ENCODE data around the gene GCSAM. TPM values are rescaled to one million over a fixed set of nuclear protein-coding genes. Genes with fewer than 3 reads are reported as not detected.

Gene GCSAM
- total RNA-seq, 1 donor from 2014 or later, result not detected

DNA sequence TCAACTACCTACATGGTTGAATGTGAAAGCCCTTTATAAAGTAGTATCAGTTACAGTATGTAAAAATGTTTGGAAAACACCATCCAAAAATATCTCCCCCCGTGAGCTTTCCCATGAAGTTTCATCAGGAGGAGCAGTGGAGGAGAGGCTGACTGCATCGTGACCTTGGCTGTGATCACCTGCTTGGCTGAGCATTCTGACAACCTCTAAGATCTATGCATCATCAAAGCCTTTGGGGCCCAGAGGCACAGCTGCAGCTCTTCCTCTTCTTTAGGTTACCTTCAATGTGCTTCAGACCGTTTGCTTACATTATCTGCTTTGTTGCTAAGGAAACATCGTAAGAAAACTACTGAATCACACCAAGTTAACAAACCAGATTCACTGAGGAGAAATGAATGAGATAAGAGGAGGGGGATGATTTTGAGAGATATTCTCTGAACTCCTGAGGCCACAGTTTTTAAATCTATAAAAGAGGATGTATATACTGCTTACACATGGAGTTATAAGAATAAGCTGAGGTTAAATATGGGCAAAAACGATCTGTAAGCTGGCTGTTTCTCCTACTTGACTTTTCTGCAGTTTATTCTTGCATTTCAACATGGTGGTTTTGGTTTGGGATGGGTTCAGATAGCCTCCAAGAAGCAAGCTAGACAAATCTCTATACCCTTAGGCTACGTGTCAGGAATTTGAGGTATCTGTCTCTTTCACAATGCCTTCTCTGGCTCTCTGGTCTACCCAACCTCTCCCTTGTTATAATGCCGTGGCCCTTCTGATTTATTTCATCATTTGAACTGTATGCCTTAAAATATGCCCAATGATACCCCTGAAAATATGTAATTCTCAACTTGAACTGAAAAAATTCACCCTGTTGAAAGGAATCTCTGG, 4.0 kb downstream of the GCSAM start:
- no peak for DNase-seq (ENCODE audit: low read depth)
- H3K4me3 ChIP-seq (ENCODE audit: low read depth, low read length), result no peak overlapping the region
- H3K36me3 ChIP-seq (ENCODE audit: control insufficient read depth, insufficient read depth, low read length), result no peaks in the 10 kb centered on the region
- H3K27me3 ChIP-seq (ENCODE audit: control insufficient read depth, insufficient read depth, low read length), result no peaks in the 10 kb centered on the region
- no peak for TF ChIP-seq CTCF (IDR thresholded peaks at IDR 0.05; ENCODE audit: insufficient read depth, low read length, poor library complexity, severe bottlenecking)

DNA sequence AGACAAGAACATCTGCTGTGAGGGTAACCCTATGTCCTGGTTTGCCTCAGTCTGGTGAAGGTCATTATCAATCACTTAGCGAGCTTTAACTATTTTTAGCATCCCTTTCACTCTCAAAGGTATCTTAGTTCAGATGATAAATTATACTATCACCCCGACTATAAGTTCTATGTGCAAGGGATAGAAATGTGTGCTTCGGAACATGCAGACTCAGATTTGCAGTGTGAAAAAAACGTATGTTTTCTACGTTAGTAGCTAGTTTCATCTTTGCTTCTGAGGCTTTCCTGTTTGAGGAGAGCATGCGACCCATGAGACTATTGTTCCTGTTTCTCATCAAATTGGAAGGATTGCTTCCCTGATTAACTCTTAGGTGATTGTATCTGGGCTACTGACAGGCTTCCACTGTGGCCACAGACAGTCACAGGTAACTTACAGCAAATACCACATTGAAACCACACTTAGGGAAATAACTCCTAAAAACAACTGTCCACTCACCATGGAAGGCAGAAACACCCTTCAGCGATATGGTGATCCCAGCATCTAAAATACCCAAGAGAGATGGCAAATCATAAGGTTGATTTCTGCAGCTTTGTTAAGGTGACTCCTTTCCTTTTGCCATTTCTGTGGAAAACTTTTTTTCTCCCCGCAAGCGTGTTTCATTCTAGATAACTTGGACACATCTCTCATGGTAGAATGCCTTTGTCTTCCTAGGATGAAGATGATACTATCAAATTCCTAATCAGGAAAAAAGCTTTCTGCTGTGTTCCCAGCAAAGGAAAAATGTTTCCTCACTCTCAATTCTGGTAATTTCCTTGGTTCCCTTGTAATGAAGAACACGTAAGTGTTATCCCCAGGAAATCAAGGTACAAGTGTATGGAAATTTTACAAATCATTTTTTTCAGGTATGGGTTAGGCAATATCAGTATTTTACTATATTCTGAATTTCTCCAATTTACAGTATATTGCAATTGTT, 5.2 kb downstream of the GCSAM start:
- TF ChIP-seq CTCF (IDR thresholded peaks at IDR 0.05; ENCODE audit: insufficient read depth, low read length, poor library complexity, severe bottlenecking), result no peak
- H3K27me3 ChIP-seq (ENCODE audit: control insufficient read depth, insufficient read depth, low read length), result no peaks in the 10 kb centered on the region
- no peaks in the 10 kb centered on the region for H3K36me3 ChIP-seq (ENCODE audit: control insufficient read depth, insufficient read depth, low read length)
- DNase-seq (ENCODE audit: low read depth), result no peak
- no peak overlapping the region for H3K4me3 ChIP-seq (ENCODE audit: low read depth, low read length)

DNA sequence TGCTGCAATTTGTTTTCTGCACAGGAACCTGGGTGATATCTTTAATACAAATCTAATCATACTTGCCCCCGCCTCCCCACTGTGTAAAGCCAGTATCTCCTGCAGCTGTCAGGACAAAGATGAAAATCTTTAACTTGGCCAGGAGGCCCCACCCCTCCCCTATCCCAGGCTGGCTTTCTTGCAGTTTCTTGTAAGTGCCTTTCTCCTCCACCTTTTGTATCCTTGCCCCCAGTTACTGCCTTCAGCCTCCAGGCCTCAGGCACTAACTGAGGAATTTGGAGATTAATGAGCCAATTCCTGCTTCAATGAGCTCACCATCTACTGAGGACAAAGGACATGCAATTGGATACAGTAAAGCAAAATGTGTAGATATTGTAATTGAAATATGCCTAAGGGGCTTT, 6.5 kb downstream of the GCSAM start:
- no peak for TF ChIP-seq CTCF (IDR thresholded peaks at IDR 0.05; ENCODE audit: insufficient read depth, low read length, poor library complexity, severe bottlenecking)
- Histone ChIP-seq H3K4me3 (ENCODE audit: low read depth, low read length) (no peak overlapping the region), H3K27me3 (ENCODE audit: control insufficient read depth, insufficient read depth, low read length) (no peaks in the 10 kb centered on the region), H3K36me3 (ENCODE audit: control insufficient read depth, insufficient read depth, low read length) (no peaks in the 10 kb centered on the region)
- DNase-seq (ENCODE audit: low read depth), result no peak

DNA sequence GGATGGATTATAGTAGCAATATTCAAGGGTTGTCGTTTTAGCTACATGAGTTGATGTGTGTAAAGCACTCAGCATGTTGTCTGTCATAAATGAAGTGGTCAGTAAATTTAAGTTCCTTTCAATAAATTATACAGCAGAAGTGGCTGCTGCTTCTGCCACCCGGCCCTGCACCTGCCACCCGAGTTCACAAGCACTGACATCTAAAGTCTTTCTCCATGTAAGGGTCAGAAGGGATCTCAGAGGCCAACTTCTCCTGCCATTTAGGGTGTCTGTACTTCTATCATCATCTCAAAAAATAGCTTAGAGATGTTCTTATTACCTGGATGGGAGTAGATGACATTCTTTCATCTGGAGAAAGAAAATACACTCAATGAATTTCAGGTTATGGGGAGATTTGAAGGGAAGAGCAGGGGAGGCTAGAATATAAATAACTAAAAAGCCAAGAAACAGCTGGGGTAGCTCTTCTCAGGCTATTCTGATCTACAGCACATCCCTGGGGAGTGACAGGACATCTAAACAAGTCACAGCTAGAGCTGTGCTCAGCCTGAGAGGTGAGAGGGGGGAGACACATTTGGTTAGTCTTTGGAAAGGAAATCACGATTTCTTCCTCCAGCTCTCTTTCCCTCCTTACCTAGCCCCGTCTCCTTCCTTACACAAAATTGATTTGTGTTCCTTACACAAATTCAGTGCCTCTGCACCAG, 8.0 kb downstream of the GCSAM start:
- H3K36me3 ChIP-seq (ENCODE audit: control insufficient read depth, insufficient read depth, low read length), result no peaks in the 10 kb centered on the region
- no peak for DNase-seq (ENCODE audit: low read depth)
- TF ChIP-seq CTCF (IDR thresholded peaks at IDR 0.05; ENCODE audit: insufficient read depth, low read length, poor library complexity, severe bottlenecking), result no peak

DNA sequence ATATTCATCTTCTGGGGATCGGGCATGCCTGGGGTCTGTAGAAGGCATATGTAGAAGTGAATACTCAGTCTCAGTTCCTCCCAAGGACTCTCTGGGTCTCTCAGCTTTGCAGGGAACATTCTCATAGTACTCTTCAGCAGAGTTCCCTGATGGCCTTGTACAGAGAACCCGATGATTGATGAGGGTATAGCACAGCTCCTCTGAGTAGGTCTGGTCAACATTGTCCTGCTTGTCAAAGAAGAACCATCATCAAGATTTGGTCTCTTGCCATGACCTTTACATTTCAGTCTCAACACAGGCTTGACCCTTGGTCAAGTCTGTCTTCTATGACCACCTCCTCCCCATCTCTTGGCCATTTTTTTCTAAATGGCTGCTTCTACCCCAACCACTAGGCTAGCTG, 9.5 kb downstream of the GCSAM start:
- no peak overlapping the region for H3K4me3 ChIP-seq (ENCODE audit: low read depth, low read length)
- H3K27me3 ChIP-seq (ENCODE audit: control insufficient read depth, insufficient read depth, low read length), result no peaks in the 10 kb centered on the region
- no peak for TF ChIP-seq CTCF (IDR thresholded peaks at IDR 0.05; ENCODE audit: insufficient read depth, low read length, poor library complexity, severe bottlenecking)
- H3K36me3 ChIP-seq (ENCODE audit: control insufficient read depth, insufficient read depth, low read length), result no peaks in the 10 kb centered on the region
- no peak for DNase-seq (ENCODE audit: low read depth)

More for the DNA sequence above, 8.0 kb downstream of the GCSAM start:
- Histone ChIP-seq H3K27me3 (ENCODE audit: control insufficient read depth, insufficient read depth, low read length) (no peaks in the 10 kb centered on the region), H3K4me3 (ENCODE audit: low read depth, low read length) (no peak overlapping the region)
